Activated B cell treated with CpG ODN at 0.5 μM for 24 hours (primary cell): Measurements from ENCODE around the gene ZNF641. TPM values are rescaled to one million over a fixed set of nuclear protein-coding genes. Genes with fewer than 3 reads are reported as not detected.

Experiments
- ATAC-seq: fragments of 200-7000 bp; cut with Tn5 transposase; one replicate; pipeline ENCODE4 v1.10.0; 2021; ENCODE audit warnings: low read depth, mild to moderate bottlenecking, moderate library complexity
- CTCF ChIA-PET: fragments of 350-600 bp; sonication (Branson Sonifier 250); formaldehyde crosslinking; loops from one replicate; lab custom pipeline; 2021; ENCODE audit warnings: antibody characterized with exemption; lab: Charles Lee
- POLR2A ChIA-PET: fragments of 350-600 bp; sonication (Branson Sonifier 250); formaldehyde crosslinking; loops from one replicate; lab custom pipeline; 2021; ENCODE audit warnings: antibody characterized with exemption; lab: Charles Lee
- DNase-seq: peaks from one replicate; pipeline ENCODE4 v3.0.0; 2022
- H3K27ac Mint-ChIP-seq: one replicate; pipeline ENCODE4 v1.8.0; 2020; ENCODE audit warnings: mixed read lengths
- H3K27me3 Mint-ChIP-seq: one replicate; pipeline ENCODE4 v1.8.0; 2021; ENCODE audit warnings: mixed read lengths
- H3K36me3 Mint-ChIP-seq: one replicate; pipeline ENCODE4 v1.8.0; 2021; ENCODE audit warnings: low read depth, mixed read lengths
- H3K4me1 Mint-ChIP-seq: one replicate; pipeline ENCODE4 v1.8.0; 2021; ENCODE audit warnings: mixed read lengths
- H3K4me3 Mint-ChIP-seq: one replicate; pipeline ENCODE4 v1.8.0; 2020; ENCODE audit warnings: mild to moderate bottlenecking, mixed read lengths
- H3K9me3 Mint-ChIP-seq: one replicate; pipeline ENCODE4 v1.8.0; 2020; ENCODE audit warnings: mixed read lengths
- CTCF ChIP-seq: fragments of 200-600 bp; IDR thresholded peaks from one replicate; pipeline ENCODE4 v1.8.0; 2022; ENCODE audit warnings: antibody characterized with exemption, mild to moderate bottlenecking
- intact Hi-C: fragments of 100-400 bp; cut with micrococcal nuclease; formaldehyde crosslinking; loops from one replicate; pipeline ENCODE4 v1.15.1; 2024
- total RNA-seq: library from RNA; stranded (reverse); gene quantifications from 2 replicates; pipeline ENCODE4 v1.2.3, GENCODE V29; 2022

The ZNF641 gene
- 27.6 and 34.5 TPM in 2 replicates for total RNA-seq

- Mint-ChIP-seq H3K27me3 (no peaks in the 10 kb centered on the region), H3K4me1 (peaks cover 25% of the 10 kb centered on the region), H3K27ac (peak within 1 kb of the TSS; percentile 90), H3K9me3 (no peaks in the 10 kb centered on the region), H3K36me3 (peaks cover 31% of the 10 kb centered on the region), H3K4me3 (peak within 1 kb of the TSS; percentile 96)
- ChIA-PET CTCF (no interaction called here), POLR2A (interaction anchor here (1.0 kb wide), 1 partner anchor 151 kb away, joined by 4 read pairs; no protein-coding TSS in a partner anchor)
- intact Hi-C loops, result loop anchor here (1.0 to 10.0 kb wide), 3 partner anchors 152 to 264 kb away; partner anchors contain the start of gene ASB8
- TF ChIP-seq CTCF, result no peak
- ATAC-seq (peak; percentile 87), DNase-seq (peak; percentile 73)
Observed at GRCh38 chr12:48350249-48351021, at the start of gene ZNF641. Gene ZNF641 (minus strand): TSS chr12:48350919. CDS start chr12:48348090, 2,829 bp downstream.

GRCh38 chr12:48390026-48390425 lies 39.3 kb upstream of the ZNF641 start:
- ChIA-PET CTCF (no interaction called here), POLR2A (no interaction called here)
- peaks cover 42% of the 10 kb centered on the region for H3K27me3 Mint-ChIP-seq
- H3K27ac Mint-ChIP-seq, result no peak overlapping the region
- H3K9me3 Mint-ChIP-seq, result no peaks in the 10 kb centered on the region
- intact Hi-C loops, result no loop called here
- H3K4me3 Mint-ChIP-seq, result no peak overlapping the region
- ATAC-seq (no peak), DNase-seq (no peak)
- H3K36me3 Mint-ChIP-seq, result no peaks in the 10 kb centered on the region
- H3K4me1 Mint-ChIP-seq, result no peaks in the 10 kb centered on the region
- TF ChIP-seq CTCF, result no peak

- Mint-ChIP-seq H3K27me3 (peaks cover 44% of the 10 kb centered on the region), H3K4me3 (no peak overlapping the region), H3K9me3 (no peaks in the 10 kb centered on the region), H3K4me1 (no peaks in the 10 kb centered on the region), H3K36me3 (no peaks in the 10 kb centered on the region), H3K27ac (no peak overlapping the region)
- no peak for DNase-seq
- intact Hi-C loops, result no loop called here
- TF ChIP-seq CTCF, result no peak
- CTCF ChIA-PET, result no interaction called here
- POLR2A ChIA-PET, result no interaction called here
- no peak for ATAC-seq
Observed at GRCh38 chr12:48389409-48389808, 38.7 kb upstream of the ZNF641 start.

- H3K4me3 Mint-ChIP-seq, result no peak overlapping the region
- CTCF ChIA-PET, result no interaction called here
- no peak overlapping the region for H3K27ac Mint-ChIP-seq
- DNase-seq (no peak), ATAC-seq (no peak)
- TF ChIP-seq CTCF, result no peak
- H3K9me3 Mint-ChIP-seq, result no peaks in the 10 kb centered on the region
- POLR2A ChIA-PET, result no interaction called here
- intact Hi-C loops, result no loop called here
- no peaks in the 10 kb centered on the region for H3K4me1 Mint-ChIP-seq
- peaks cover 44% of the 10 kb centered on the region for H3K27me3 Mint-ChIP-seq
- H3K36me3 Mint-ChIP-seq, result no peaks in the 10 kb centered on the region
Observed at GRCh38 chr12:48388938-48389337, 38.2 kb upstream of the ZNF641 start.

- H3K4me3 Mint-ChIP-seq, result no peak overlapping the region
- no peaks in the 10 kb centered on the region for H3K4me1 Mint-ChIP-seq
- POLR2A ChIA-PET, result no interaction called here
- no peak overlapping the region for H3K27ac Mint-ChIP-seq
- no peaks in the 10 kb centered on the region for H3K9me3 Mint-ChIP-seq
- DNase-seq (no peak), ATAC-seq (no peak)
- no peaks in the 10 kb centered on the region for H3K36me3 Mint-ChIP-seq
- CTCF ChIA-PET, result no interaction called here
- no peak for TF ChIP-seq CTCF
- peaks cover 44% of the 10 kb centered on the region for H3K27me3 Mint-ChIP-seq
- intact Hi-C loops, result no loop called here
Observed at GRCh38 chr12:48388460-48388859, 37.7 kb upstream of the ZNF641 start.
